Left lung (tissue), 10 donors: Measurements from ENCODE around the gene SOX18. TPM values are rescaled to one million over a fixed set of nuclear protein-coding genes. Genes with fewer than 3 reads are reported as not detected.

Experiments
- ATAC-seq: fragments of 200-7000 bp; cut with Tn5 transposase; one replicate; pipeline ENCODE4 v1.9.1; 2020; ENCODE audit warnings: moderate library complexity
- DNase-seq, 4 donors: peaks; one replicate each; pipeline ENCODE4 v3.0.0-alpha.2; 2013 to 2020
- H3K27ac ChIP-seq, 2 donors: fragments of 200-600 bp; sonication (generic) in 1 of 2; one replicate each; pipeline versions ENCODE4 v1.5.0 to v1.8.0; 2020 to 2021
- H3K27me3 ChIP-seq, 2 donors: fragments of 200-600 bp; sonication (generic) in 1 of 2; one replicate each; pipeline versions ENCODE4 v1.5.0 to v1.8.0; 2020 to 2021
- H3K36me3 ChIP-seq, 2 donors: fragments of 200-600 bp; sonication (generic) in 1 of 2; one replicate each; pipeline versions ENCODE4 v1.5.0 to v1.8.0; 2020 to 2021
- H3K4me1 ChIP-seq, 2 donors: fragments of 200-600 bp; one replicate each; pipeline ENCODE4 v1.8.0; 2021
- H3K4me3 ChIP-seq, 2 donors: fragments of 200-600 bp; sonication (generic) in 1 of 2; one replicate each; pipeline versions ENCODE4 v1.5.0 to v1.8.0; 2020 to 2021; ENCODE audit warnings: mild to moderate bottlenecking in 1 of 2
- H3K9me3 ChIP-seq, 2 donors: fragments of 200-600 bp; sonication (generic) in 1 of 2; one replicate each; pipeline versions ENCODE4 v1.5.0 to v1.8.0; 2020 to 2021
- CTCF ChIP-seq, 2 donors: fragments of 200-600 bp; sonication (generic) in 1 of 2; IDR thresholded peaks; one replicate each; pipeline versions ENCODE4 v1.5.0 to v1.8.0; 2021; ENCODE audit warnings: antibody characterized with exemption in 2 of 2
- intact Hi-C, 2 donors: fragments of 100-400 bp; cut with DNase I; formaldehyde crosslinking; loops; one replicate each; pipeline versions ENCODE4 v1.11.2 to v1.14.2; 2022
- polyA plus RNA-seq, 6 donors: library from polyadenylated mRNA; unstranded; fragments of 120-200 nt; gene quantifications; one replicate each; pipeline ENCODE4 v1.2.1, GENCODE V29; 2013; ENCODE audit not compliant: insufficient read length in 6 of 6
- total RNA-seq, 2 donors: library from RNA; stranded (reverse); fragmentation: NEBNext Ultra II Directional; extraction: Animal tissue kit (Norgen Biotek cat#: 25700); gene quantifications; one replicate each; pipeline ENCODE4 v1.2.1, GENCODE V29; 2021
- donor health status: DM: no; HTN: yes; CAD: no.
- donor health status: DM: no; HTN: no; CAD: no.

Gene SOX18
- total and polyA plus RNA-seq, 8 donors: 11.5 to 69.2 (median 18.2) TPM

- Histone ChIP-seq H3K27ac (peak overlapping the region; percentile 71 to 76), H3K9me3 (no peaks in the 10 kb centered on the region), H3K27me3 (peaks cover 36 to 97% of the 10 kb centered on the region in 2 donors), H3K4me1 (peaks cover 6 to 37% of the 10 kb centered on the region in 2 donors), H3K36me3 (peaks cover 0 to 8% of the 10 kb centered on the region in 2 donors), H3K4me3 (no peak overlapping the region)
- peak in 1 of 4 donors; percentile 32 for DNase-seq
- intact Hi-C loops: no loop called here
- peak; percentile 25 for ATAC-seq
- TF ChIP-seq CTCF (IDR thresholded peaks at IDR 0.05): no peak
Measured at GRCh38 chr20:64051561-64052325, 2.3 kb upstream of the SOX18 start.

- DNase-seq (no peak), ATAC-seq (no peak)
- H3K9me3 ChIP-seq: no peaks in the 10 kb centered on the region
- peak overlapping the region in 1 of 2 donors; percentile 31 for H3K4me3 ChIP-seq
- peaks cover 4 to 30% of the 10 kb centered on the region in 2 donors for H3K4me1 ChIP-seq
- intact Hi-C loops: no loop called here
- H3K36me3 ChIP-seq: peaks cover 0 to 8% of the 10 kb centered on the region in 2 donors
- TF ChIP-seq CTCF (IDR thresholded peaks at IDR 0.05): no peak
- H3K27ac ChIP-seq: peak overlapping the region; percentile 71 to 73
- H3K27me3 ChIP-seq: peaks cover 36 to 97% of the 10 kb centered on the region in 2 donors
Measured at GRCh38 chr20:64051033-64051452, 1.6 kb upstream of the SOX18 start.

GRCh38 chr20:64050261-64051032 is 1.0 kb upstream of the SOX18 start:
- Histone ChIP-seq H3K4me3 (peak overlapping the region in 1 of 2 donors; percentile 31), H3K4me1 (peaks cover 0 to 26% of the 10 kb centered on the region in 2 donors), H3K36me3 (peaks cover 0 to 8% of the 10 kb centered on the region in 2 donors), H3K9me3 (no peaks in the 10 kb centered on the region), H3K27ac (peak overlapping the region; percentile 71 to 73), H3K27me3 (peaks cover 36 to 97% of the 10 kb centered on the region in 2 donors)
- DNase-seq: no peak
- intact Hi-C loops: no loop called here
- no peak for ATAC-seq
- no peak for TF ChIP-seq CTCF (IDR thresholded peaks at IDR 0.05)

DNA sequence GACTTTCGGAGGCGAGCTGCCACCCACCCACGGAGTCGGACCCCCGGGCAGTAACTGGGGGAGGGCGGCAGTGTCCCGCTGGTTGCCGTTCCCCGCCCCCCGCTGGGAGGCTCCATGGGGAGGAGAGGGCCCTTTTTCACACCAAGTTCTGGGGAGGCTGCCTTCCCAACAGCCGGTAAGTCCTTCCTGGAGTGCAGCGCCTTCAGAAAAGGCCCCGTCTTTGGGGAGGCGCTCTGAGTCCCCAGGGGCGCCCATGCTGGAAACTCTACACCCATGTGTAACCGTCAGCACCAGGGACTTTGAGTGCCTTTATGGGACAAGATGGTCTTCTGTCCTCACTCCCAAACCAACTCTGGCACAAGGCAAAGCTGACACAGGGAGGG is 430 bp upstream of the SOX18 start:
- no peak for ATAC-seq
- Histone ChIP-seq H3K9me3 (no peaks in the 10 kb centered on the region), H3K36me3 (peaks cover 0 to 8% of the 10 kb centered on the region in 2 donors), H3K4me1 (peaks cover 0 to 20% of the 10 kb centered on the region in 2 donors), H3K27ac (peak overlapping the region; percentile 71 to 73), H3K27me3 (peaks cover 36 to 100% of the 10 kb centered on the region in 2 donors), H3K4me3 (peak overlapping the region; percentile 2 to 31)
- no peak for TF ChIP-seq CTCF (IDR thresholded peaks at IDR 0.05)
- intact Hi-C loops: no loop called here
- DNase-seq: no peak
